ENCODE data around the gene TMEM143.
A peak's percentile ranks its signal among the peaks of the same experiment; 100 is the strongest.
"Not testable (repeated sequence)": the region's sequence is repeated elsewhere in the genome, so short reads cannot be mapped to it uniquely, and the experiment has no call there.

Gene TMEM143

DNA sequence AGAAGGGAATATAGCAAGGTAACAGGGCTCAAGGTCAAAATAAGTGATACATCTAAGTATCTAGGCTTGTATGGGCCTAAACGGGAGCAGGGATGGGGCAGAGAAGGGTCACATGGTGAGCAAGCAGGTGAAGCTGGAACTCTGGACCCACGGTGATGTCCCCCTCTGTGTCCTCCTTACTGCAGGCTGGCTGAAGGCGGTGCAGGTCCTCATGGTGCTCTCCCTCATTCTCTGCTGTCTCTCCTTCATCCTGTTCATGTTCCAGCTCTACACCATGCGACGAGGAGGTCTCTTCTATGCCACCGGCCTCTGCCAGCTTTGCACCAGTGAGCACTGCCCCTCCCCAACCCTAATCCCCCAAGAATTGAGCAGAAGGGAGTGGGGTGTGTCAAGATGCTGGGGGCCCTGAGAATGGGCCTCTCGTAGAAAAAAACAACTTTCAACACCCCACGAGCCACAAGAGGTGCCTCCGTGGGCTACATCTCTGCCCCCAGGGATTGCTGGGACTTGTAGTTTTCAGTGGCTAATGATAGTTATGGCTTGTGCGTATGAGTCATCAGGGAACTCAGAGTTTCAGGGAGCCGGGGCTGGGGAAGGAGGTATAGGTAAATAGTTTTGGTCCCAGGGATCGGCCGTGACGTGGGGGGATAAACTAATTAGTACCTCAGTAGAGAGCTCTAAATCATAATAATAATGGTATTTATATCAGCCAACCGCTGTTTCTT is 34.4 kb downstream of the TMEM143 start:
- peak in 3 of 5 experiments; percentile 38 to 75 (median 41) for DNase-seq

DNA sequence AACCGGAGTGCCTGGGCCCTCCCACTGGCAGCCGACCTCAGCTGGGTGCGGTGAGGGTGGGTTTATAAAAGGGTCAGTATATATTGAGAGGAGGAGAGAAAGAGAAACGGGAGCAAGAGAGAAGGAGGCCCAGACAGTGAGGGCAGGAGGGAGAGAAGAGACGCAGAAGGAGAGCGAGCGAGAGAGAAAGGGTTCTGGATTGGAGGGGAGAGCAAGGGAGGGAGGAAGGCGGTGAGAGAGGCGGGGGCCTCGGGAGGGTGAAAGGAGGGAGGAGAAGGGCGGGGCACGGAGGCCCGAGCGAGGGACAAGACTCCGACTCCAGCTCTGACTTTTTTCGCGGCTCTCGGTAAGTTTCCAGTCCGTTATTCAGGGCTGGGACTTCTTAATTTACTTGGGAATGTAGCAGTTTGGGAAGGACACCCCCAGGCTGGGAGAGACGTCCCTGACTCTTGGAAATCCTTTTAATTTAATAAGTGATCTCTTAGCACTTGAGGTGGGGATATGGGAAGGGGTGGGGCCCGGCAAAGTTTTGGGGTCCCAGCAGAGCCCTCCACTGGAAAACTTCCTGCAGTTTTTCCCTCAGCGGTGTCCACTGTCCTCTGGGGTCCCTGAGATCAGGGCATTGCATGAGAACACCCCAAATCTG is 38.4 kb downstream of the TMEM143 start, which contains the start of gene EMP3:
Gene EMP3, plus strand, starts transcription at position 288 of the 646 bp plus-strand sequence. CDS start 1,293 bp downstream, outside the sequence.
- DNase-seq, result peak; percentile 62 to 94 (median 84)

DNA sequence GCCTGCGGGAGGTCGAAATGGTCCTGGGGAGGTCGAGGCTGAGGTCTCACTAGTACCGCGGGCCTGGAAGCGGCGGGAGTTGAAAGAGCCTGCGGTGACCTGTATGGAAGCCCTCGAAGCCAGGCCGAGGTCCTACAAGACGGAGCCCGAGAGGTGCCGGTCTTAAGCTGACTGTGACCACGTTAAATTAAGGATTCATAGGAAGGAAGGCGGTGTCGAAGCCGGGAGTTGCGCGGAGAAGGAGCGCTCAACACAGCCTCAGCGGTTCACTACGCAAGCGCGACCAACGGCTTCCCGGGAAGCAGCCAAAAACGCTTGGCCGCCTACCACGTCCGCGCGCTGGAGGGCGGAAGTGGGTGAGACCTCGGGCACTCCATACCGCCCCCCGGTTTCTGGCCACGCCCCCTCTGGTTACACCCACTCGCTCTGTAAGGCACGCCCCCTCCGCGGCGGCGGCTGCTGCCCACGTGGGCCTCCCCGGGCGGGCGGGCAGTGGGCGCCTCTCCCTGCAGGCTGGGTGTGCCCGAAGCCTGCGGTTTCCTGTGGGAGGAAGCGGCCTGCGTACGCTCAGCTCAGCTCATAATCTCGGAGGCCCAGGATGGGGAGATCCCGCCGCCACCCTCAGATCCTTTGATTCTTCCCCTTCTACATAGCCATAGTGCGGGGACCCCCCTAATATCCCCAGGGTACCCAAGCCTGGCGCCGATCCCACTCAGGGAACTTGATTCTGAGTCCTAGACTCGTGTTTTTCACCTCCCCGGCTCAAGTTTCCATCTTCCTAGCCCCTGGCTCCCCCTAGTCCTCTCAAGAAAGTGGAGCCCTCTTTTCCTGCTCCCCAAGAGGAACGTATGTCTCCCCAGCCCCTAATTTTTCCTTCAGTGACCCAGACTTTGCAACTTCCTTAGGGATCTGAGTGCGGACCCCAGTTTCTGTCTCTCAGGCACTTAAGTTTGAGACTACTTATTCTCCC is 41.8 kb downstream of the TMEM143 start:
- peak; percentile 90 to 100 (median 99) for DNase-seq

DNA sequence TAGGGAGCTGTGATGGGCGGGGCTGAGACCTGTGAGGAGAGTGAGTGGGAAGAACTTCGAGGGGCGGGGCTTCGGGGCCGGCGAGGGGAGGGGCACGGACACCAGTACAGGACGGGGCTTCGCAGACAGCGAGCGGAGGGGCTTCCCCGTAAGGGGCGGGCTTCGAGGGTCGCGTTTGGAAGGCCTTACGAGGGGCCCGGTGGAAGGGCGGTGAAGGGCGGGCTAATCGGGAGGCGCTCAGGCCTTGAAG is 42.4 kb downstream of the TMEM143 start:
- peak; percentile 87 to 98 (median 96) for DNase-seq

DNA sequence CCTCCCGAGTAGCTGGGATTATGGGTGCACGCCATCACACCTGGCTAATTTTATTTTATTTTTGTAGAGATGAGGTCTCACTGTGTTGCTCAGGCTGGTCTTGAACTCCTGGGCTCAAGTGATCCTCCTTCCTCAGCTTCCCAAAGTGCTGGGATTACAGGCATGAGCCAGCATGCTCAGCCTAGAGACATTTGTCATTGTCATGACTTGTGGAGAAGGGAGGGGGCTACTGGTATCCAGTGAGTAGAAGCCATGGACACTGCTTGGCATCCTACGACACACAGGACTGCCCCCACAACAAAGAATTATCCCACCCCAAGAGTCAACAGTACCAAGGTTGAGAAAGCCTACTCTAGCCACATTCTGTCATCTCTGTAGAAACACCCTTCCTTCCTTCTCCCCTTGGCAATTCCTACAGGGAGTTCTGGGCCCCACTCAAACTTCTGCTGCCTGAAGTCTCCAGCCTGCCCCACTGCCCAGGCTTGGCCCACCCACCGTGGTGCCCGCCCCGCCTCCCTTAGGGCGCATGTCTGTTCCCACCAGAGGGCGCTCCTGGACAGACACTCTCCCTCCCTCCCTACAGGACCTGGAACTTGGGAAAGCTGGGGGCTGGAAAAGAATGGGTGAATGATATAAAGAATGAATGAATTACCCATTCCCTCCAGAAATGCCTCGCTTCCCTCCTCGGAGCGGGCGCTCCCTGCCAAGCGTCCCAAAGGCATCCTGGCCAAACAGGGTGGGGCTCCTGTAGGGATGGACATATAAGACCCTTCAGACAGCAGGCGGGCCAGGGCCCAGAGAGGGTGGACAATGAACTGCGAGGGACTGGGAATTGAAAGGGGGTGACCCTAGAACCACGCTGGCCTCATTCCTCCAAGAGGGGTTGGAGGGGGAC is 43.8 kb downstream of the TMEM143 start:
- peak; percentile 57 to 70 (median 60) for DNase-seq

DNA sequence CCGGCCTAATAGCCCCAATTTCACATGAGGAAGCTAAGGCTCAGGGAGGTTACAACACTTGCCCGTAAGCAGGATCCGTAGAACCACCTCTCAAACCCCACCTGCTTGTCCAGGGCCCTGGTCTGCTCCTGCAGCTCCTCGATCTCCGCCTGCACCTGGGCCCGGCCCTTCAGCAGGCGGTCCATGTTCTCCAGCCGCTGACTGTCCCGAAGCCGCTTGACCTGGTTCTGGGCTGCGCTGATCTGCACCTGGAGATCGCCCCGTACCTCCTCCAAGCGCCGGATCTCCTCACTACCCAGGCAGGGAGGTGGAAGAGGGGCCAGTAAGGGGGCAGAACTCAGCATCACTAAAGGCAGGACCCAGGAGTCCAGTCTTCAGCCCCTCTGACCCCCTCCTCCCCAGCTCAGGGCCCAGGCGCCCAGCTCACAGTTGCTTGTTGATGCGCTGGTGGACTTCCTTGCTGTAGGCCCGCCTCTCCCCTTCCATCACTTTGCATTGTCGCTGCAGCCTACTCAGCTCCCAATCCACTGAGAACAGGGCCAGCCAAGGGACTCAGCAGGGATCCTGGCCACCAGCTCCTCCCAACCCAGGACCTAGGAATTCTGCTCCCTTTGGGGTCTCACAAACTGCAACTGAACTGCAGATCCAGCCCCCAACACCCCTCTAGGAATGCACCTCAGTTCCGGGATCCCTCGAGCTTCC is 45.3 kb downstream of the TMEM143 start:
- no peak for DNase-seq

DNA sequence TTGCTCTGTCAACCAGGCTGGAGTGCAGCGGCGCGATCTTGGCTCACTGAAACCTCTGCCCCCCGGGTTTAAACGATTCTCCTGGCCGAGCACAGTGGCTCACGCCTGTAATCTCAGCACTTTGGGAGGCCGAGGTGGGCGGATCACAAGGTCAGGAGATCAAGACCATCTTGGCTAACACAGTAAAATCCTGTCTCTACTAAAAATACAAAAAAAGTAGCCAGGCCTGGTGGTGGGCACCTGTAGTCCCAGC is 46.1 kb downstream of the TMEM143 start:
- DNase-seq, result not testable (repeated sequence)

DNA sequence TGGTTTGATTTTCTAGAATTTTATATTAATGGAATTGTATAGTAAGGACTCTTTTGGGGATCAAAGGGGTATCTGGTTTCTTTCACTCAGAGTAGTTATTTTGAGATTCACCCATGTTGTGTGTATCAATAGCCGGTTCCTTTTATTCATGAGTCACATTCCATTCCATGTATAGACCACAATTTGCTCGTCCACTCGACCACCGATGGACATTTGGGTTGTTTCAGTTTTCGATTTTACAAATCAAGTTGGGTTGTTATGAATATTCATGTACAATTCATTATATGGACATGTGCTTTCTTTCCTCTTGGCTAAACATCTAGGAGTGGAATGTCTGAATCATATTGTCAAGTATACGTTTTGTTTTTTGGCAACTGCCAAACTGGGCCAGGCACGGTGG is 48.0 kb downstream of the TMEM143 start:
- DNase-seq, result no peak

DNA sequence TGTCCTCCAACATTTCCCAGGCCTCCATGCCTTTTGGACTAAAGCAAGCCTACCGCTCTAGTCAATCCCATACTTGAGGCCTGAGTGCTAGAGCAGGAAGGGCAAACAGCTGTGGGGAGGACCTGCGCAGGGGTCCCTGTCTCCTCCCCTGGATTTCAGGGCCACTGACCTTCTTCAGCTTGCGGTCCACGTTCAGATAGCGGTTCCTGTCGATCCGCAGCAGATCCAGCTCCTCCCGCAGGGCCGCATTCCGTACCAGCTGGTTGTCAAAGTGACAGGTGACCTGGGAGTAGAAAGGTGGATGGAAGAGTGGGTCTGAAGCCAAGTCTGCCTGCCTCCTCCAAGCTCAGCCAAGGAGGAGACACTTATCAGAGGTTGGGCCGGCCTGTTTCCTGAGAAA is 52.4 kb downstream of the TMEM143 start:
- DNase-seq, result no peak

DNA sequence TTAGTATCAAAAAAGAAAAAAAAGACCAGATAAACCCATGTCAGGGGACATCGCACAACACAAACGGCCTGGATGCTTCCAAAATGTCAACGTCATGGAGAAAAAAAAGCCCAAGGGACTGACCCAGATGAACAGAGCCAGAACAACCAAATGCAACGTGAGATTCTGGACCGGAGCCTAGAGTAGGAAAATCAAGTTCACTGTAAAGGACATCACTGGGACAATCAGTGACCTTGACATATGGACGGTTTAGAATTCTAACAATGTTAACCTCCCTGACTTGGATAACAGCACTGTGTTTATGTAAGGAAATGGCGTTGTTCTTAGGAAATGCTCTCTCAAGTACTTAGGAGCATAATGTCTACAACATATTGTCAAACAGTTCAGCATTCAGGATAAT is 53.5 kb downstream of the TMEM143 start:
- DNase-seq, result no peak

DNA sequence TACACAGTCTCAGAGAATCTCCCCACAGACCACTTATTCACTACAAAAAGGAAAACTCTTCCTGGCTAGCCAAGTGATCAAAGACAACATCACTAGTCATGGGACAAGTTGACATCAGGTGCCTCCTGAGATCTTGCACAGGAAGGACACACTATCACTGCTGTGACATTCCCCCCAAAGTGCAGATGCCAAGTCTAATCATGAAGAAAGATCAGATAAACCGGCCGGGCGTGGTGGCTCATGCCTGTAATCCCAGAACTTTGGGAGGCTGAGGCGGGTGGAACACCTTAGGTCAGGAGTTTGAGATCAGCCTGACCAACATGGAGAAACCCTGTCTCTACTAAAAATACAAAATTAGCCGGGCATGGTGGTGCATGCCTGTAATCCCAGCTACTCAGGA is 54.0 kb downstream of the TMEM143 start:
- not testable (repeated sequence) for DNase-seq

DNA sequence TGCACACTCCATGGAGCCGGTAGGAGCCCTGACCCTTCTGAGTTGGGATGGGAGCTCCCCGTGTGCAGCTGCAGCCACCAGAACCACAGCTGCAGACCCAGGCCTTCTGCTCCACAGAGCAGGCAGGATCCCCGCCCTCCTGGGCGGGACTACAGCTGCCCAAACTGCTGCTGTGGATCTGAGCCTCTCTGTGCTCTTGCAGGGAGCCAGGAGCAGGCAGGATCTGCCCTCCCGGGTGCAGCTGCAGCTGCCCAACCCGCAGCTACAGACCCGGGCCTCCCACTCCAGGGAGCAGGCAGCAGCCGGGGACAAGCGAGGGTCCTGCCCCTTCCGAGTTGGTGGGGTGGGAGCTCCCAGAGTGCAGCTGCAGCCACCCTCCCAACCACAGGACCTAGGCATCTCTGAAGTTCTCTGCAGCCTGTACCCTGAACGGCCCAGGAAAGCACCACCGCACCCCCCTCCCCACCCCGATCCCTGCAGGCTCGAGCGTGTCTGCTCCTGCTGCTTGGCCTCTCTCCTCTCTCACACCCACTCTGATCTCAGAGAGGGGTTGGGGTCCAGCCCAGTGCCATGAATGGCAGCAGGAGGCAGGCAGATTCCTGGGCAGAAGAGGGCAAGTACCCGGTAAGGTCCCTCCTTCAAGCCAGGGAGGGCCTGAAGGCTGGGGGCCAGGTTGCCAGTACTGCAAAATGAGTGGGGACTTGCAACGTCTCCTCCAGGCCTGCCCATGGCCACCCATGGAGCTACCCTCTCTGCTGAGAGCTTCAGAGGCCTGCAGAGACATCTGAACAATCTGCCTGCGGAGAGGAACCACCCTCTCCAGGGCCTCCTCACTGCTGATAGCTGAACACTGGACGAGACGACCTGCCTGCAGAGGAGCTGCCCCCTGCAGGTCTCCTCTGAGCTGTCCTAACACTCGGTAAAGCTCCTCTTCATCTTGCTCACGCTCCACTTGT is 54.8 kb downstream of the TMEM143 start:
- no peak for DNase-seq

DNA sequence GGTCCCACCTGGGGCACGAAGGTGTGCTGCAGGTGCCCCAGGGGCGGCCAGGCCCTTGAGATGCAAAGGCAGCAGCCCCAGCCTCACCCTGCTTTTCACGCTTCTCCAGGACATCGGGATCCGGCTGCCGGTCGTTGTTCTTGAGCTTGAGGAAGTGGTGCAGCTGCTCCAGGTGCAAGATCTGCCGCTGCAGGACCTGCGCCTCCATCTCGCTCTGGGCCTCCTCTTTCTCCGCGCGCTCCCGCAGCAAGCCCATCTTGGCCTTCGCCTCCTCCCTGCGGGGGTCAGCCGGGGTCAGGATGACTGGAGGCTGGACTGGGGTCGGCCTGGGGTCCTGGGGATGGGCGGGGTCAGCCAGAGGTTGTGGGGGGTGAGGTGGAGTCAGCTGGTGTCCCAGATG is 59.9 kb downstream of the TMEM143 start:
- DNase-seq, result no peak

DNA sequence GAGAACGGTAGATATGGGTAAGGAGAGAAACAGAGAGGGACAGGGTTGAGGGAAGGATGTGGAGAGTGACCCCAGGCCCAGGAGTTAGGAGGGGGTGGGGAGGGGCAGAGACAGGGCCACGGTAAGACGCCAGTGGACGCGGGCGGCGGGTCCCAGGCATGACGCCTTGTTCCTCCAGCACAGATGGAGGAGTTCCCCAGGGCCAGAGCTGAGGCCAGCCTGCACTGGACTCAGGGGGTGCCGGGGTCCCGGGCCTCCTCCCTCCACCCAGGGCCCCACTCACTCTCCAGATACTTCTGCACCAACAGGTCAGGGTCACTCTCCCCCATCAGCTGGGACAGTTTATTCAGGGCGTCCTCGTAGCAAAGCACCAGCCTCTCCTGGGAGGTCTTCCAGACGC is 60.4 kb downstream of the TMEM143 start:
- no peak for DNase-seq

DNA sequence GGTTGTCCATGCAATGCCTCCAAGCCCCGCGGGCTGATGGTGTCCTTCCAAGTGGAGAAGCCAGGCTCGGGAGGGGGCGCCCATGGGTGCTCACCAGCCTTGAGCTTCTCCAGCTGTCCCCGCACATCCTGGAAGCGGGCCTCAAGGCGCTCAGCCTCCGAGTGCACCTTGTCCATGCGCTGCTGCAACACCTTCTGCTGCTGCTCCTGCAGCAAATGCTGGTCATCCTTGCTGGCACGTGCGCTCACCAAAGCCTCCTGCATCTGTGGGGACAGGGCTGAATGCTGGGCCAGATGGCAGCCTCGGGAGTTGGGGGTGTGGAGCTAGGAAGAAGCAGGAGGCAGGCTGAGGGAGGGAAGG is 61.2 kb downstream of the TMEM143 start:
- DNase-seq, result no peak

DNA sequence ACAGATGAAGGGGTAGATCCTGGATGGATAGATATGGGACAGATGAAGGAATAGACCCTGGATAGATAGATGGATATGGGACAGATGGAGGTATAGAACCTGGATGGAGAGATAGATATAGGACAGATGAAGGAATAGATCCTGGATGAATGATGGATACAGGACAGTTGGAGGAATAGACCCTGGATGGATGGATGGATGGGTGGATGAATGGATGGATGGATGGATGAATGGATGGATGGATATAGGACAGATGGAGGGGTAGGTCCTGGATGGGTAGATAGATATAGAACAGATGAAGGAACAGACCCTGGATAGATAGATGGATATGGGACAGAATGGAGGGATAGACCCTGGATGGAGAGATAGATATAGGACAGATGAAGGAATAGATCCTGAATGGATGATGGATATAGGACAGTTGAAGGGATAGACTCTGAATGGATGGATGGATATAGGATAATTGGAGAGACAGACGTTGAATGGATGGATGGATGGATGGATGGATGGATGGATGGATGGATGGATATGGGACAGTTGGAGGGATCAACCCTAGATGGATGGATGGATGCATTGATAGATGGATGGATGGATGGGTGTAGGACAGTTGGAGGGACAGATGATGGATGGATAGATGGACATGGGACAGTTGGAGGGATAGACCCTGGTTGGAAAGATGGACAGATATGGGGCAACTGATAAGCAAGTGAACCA is 61.7 kb downstream of the TMEM143 start:
- DNase-seq, result no peak

DNA sequence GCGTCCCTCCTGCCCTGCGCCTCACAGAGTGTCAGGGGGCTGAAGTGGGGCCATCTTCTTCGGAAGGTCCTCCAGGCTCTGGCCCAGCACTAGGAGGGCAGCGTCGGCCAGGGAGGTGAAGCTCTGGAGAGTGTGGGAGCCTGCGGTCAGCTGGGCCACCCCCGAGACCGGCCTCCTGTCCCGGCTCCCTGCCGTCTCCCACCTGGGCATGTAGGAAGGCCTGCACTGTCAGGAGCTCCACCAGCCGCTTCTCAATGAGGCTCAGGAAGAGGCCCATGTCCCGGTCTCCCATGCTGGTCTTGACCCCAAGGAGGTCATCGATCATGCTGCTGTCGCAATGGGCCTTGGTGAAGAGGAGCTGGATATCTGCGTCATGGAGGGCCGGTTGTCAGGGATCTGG is 65.8 kb downstream of the TMEM143 start:
- no peak for DNase-seq

DNA sequence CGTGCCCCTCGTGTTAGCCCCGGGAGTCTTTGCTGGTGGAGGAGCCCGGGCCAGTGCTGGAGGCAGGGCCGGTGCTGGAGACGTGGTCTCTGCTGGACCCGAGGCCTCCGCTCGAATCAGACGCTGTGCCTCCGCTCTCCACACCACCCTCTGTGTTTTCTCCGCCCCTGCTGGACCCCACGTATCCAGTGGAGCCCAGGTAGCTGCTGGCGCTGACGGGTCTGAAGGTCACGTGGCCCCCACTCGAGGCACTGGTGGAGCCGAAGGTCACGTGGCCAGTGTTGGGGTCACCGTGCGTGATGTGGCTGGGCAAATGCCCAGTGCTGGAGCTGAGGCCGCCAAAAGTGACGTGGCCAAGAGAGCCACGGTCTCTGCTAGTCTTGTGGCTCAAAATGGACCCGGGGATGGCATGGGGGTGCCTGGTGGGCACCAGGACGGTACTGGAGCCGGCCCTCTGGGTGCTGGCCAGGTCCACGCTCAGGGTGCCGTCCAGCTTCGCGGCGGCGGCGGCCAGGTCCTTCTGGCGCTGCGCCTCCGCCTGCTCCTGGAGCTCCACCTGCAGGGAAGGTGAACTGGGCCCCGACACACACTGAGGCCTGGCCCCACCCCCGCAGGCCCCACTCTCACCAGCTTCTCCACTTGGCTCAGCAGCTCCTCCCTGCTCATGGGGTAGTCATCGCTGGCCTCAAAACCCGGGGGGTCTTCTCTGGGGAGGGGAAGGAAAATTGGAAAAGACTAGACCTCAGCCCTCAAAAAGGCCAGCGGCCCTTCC is 66.6 kb downstream of the TMEM143 start:
- no peak for DNase-seq

DNA sequence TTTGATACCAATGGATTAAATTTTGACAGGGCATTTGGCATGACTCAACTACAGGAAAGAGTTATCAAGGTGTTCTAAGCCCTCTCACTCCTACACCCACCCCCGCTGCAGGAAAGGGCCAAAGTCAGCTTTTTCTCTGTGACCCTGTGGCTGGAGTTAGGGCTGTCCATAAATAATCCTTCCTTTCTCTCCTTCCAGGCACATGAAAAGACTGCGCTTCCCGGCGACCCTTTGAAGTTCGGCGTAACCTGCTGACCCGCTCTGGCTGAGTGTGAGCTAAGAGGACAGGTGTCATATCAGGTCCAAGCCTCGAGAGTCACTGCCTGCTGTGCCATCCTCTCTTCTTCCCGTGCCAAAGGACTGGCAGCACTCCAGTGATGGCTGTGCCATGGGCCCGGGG is 68.3 kb downstream of the TMEM143 start:
- no peak for DNase-seq

Measured in T-helper 2 cell (primary cell).